Activated CD4-positive, CD25-positive, alpha-beta regulatory T cell treated with anti-CD3 and anti-CD28 coated beads, Interleukin-2, amount 50 U/mL, for 16 hours (primary cell): ENCODE results near the gene CASKIN2.
"Not testable (repeated sequence)": the region's sequence is repeated elsewhere in the genome, so short reads cannot be mapped to it uniquely, and the experiment has no call there.

ENCODE experiments used
- DNase-seq: peaks from one replicate; pipeline ENCODE4 v3.0.0-alpha.2; 2020; ENCODE audit warnings: low read depth, low spot score

The CASKIN2 gene

GRCh38 chr17:75490953-75491649 lies 24.2 kb downstream of the CASKIN2 start:
- DNase-seq: no peak

- DNase-seq: no peak
Observed at GRCh38 chr17:75490173-75490743, 25.1 kb downstream of the CASKIN2 start.

GRCh38 chr17:75489511-75489955 lies 25.8 kb downstream of the CASKIN2 start:
- DNase-seq: no peak

- no peak for DNase-seq
Observed at GRCh38 chr17:75488693-75489510, 26.4 kb downstream of the CASKIN2 start.

- DNase-seq: no peak
Observed at GRCh38 chr17:75487351-75488070, 27.8 kb downstream of the CASKIN2 start.

GRCh38 chr17:75486951-75487350 lies 28.4 kb downstream of the CASKIN2 start:
- no peak for DNase-seq

GRCh38 chr17:75486151-75486550 lies 29.2 kb downstream of the CASKIN2 start:
- no peak for DNase-seq

GRCh38 chr17:75485688-75486087 lies 29.6 kb downstream of the CASKIN2 start:
- no peak for DNase-seq

- DNase-seq: no peak
Observed at GRCh38 chr17:75482098-75482942, 33.0 kb downstream of the CASKIN2 start.

GRCh38 chr17:75481194-75482068 lies 33.9 kb downstream of the CASKIN2 start:
- no peak for DNase-seq

GRCh38 chr17:75480281-75480680 lies 35.1 kb downstream of the CASKIN2 start:
- no peak for DNase-seq

- no peak for DNase-seq
Observed at GRCh38 chr17:75478508-75478907, 36.8 kb downstream of the CASKIN2 start.

- DNase-seq: not testable (repeated sequence)
Observed at GRCh38 chr17:75477490-75477862, 37.9 kb downstream of the CASKIN2 start.

- DNase-seq: no peak
Observed at GRCh38 chr17:75476752-75477489, 38.4 kb downstream of the CASKIN2 start.

- no peak for DNase-seq
Observed at GRCh38 chr17:75476271-75476671, 39.1 kb downstream of the CASKIN2 start.

GRCh38 chr17:75475851-75476250 lies 39.5 kb downstream of the CASKIN2 start:
- DNase-seq: no peak

GRCh38 chr17:75475144-75475835 lies 40.0 kb downstream of the CASKIN2 start:
- no peak for DNase-seq

- DNase-seq: no peak
Observed at GRCh38 chr17:75474736-75475135, 40.6 kb downstream of the CASKIN2 start.

GRCh38 chr17:75473246-75473645 lies 42.1 kb downstream of the CASKIN2 start:
- no peak for DNase-seq
